GM13977 (cell line): ENCODE measurements around the gene COQ10A.

Experiments used
- DNase-seq: peaks from one replicate; pipeline ENCODE4 v3.0.0; 2012; ENCODE audit warnings: low spot score
- CTCF ChIP-seq: IDR thresholded peaks from 2 replicates; pipeline ENCODE4 v1.5.1; 2012; ENCODE audit warnings: mild to moderate bottlenecking, control low read depth; ENCODE audit not compliant: insufficient read depth; ENCODE audit errors: extremely low read depth, missing control alignments
- in situ Hi-C: fragments of 300-500 bp; cut with MboI; formaldehyde crosslinking; loops from one replicate; pipeline ENCODE4 v1.12.0; 2022; ENCODE audit warnings: low sequenced_read_pairs, low pct_unique_long_range_greater_than_20kb, mixed read lengths, inconsistent platforms; ENCODE audit not compliant: unreplicated experiment

The COQ10A gene

GRCh38 chr12:56299853-56300643 lies 33.3 kb downstream of the COQ10A start, which contains the start of gene CS:
TSS of gene CS (minus strand) at chr12:56300330. CDS start at chr12:56300201, 129 bp downstream.
- no peak for TF ChIP-seq CTCF
- DNase-seq: peak; percentile 95
- in situ Hi-C loops: no loop called here

DNA sequence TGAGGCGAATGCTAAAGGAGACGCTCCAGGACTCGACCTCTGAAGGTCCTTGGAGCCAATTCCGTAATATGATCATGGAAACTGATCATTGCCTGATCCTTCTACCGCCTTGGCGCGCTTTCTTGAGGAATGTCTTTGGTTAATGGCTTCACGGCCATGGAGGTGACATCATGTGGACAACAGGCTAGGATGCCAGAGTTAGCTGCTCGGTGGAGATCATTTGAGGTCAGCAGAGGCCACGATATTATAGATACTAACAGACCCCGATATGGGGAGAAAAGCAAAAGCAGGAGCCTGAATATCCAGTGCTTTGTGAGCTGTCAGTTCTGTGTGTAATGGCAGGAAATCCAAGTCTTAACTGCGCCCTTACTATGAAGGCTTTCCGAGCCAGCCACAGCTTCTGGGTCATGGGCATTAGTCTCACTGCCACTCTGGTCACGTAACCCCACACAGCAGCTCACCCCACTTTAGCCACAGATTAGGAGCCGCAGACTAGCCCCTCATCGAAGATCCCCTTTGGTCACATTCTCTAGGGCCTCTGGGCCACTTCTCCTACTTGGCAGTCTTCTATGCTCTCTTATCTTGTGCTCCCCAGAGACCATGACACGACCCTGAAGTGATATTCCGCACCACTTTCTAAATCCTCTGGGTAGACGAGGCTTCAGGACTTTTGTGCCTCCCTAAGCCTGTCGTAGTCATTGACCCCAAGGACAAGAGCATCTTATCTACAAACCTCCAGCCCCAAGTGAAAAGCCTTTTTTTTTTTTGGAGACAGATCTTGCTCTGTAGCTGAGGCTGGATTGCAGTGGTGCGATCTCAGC lies 34.1 kb downstream of the COQ10A start:
- DNase-seq: no peak
- in situ Hi-C loops: no loop called here
- no peak for TF ChIP-seq CTCF

- no peak for DNase-seq
- in situ Hi-C loops: no loop called here
- no peak for TF ChIP-seq CTCF
These were observed 37.5 kb downstream of the COQ10A start for GRCh38 chr12:56304276-56304675.

GRCh38 chr12:56304872-56305590 lies 38.3 kb downstream of the COQ10A start:
- no peak for DNase-seq
- no peak for TF ChIP-seq CTCF
- in situ Hi-C loops: no loop called here

DNA sequence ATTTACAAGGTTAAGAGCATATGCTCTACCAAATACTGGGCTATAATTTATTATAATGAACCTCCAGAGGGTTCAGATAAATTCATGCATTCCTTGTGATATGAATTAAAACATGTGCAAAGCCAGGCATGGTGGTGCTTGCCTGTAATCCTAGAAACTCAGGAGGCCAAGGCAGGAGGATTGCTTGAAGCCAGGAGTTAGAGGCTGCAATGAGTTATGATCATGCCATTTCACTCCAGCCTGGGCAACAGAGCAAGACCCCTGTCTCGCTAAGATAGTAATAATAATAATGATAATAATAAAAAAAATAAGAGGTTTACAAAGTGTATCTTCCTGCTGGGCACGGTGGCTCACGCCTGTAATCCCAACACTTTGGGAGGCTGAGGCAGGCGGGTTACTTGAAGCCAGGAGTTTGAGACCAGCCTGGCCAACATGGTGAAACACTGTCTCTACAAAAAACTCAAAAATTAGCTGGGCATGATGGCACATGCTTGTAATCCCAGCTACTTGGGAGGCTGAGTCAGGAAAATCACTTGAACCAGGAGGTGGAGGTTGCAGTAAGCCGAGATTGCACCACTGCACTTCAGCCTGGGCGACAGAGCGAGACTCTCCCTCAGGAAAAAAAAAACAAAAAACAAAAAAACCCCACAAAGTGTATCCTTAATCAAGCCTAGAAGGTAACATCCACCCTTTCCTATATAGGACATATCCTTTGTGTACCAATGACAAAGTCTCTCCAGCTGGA lies 40.7 kb downstream of the COQ10A start:
- no peak for TF ChIP-seq CTCF
- in situ Hi-C loops: no loop called here
- no peak for DNase-seq

DNA sequence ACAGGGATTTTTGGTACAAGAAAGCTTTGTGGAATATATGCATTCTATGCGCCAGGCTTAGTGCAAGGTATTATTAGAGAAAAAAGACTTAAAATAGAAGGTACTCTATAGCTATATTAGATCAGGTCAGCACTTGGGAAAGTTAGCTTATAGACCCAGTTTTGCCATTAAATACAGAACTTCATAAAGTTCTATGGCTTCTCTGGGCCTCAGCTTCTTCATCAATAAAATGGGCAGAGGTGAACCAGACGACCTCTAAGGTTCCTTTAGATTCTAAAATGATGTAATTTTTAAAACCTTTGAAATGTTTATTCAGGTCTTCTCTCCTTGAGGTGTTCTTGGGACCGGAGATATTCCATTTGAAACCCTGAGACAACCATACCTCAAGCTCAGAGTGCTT lies 42.0 kb downstream of the COQ10A start:
- TF ChIP-seq CTCF: no peak
- in situ Hi-C loops: no loop called here
- no peak for DNase-seq
